Measurements from ENCODE around the gene PIEZO1.
A peak's percentile ranks its signal among the peaks of the same experiment; 100 is the strongest.

The PIEZO1 gene

GRCh38 chr16:88715312-88716190 lies 69.5 kb downstream of the PIEZO1 start:
- DNase-seq, result no peak

- DNase-seq, result no peak
Observed at GRCh38 chr16:88714420-88715302, 70.4 kb downstream of the PIEZO1 start.

- DNase-seq, result no peak
Observed at GRCh38 chr16:88713568-88714419, 71.2 kb downstream of the PIEZO1 start.

- no peak for DNase-seq
Observed at GRCh38 chr16:88713054-88713453, 72.0 kb downstream of the PIEZO1 start.

- DNase-seq, result no peak
Observed at GRCh38 chr16:88712362-88712979, 72.5 kb downstream of the PIEZO1 start.

- DNase-seq, result no peak
Observed at GRCh38 chr16:88711750-88712340, 73.2 kb downstream of the PIEZO1 start.

- no peak for DNase-seq
Observed at GRCh38 chr16:88710556-88710955, 74.5 kb downstream of the PIEZO1 start.

- no peak for DNase-seq
Observed at GRCh38 chr16:88706965-88707826, 77.8 kb downstream of the PIEZO1 start.

- DNase-seq, result peak; percentile 91
Observed at GRCh38 chr16:88706229-88706964, 78.6 kb downstream of the PIEZO1 start, which contains the start of the genes CTU2 and RNF166. CTU2 (plus strand) TSS chr16:88706503; CDS start chr16:88706531, 28 bp downstream. RNF166 (minus strand) TSS chr16:88706408; CDS start chr16:88706325, 83 bp downstream.

- DNase-seq, result peak; percentile 20
Observed at GRCh38 chr16:88705801-88706228, 79.2 kb downstream of the PIEZO1 start.

GRCh38 chr16:88705076-88705684 lies 79.8 kb downstream of the PIEZO1 start:
- peak; percentile 38 for DNase-seq

GRCh38 chr16:88703486-88704309 lies 81.3 kb downstream of the PIEZO1 start:
- peak; percentile 77 for DNase-seq

- no peak for DNase-seq
Observed at GRCh38 chr16:88702371-88703210, 82.4 kb downstream of the PIEZO1 start.

GRCh38 chr16:88701581-88702370 lies 83.2 kb downstream of the PIEZO1 start:
- peak; percentile 16 for DNase-seq

GRCh38 chr16:88700636-88701482 lies 84.2 kb downstream of the PIEZO1 start:
- DNase-seq, result peak; percentile 94

GRCh38 chr16:88700322-88700635 lies 84.7 kb downstream of the PIEZO1 start:
- DNase-seq, result no peak
